Measurements from ENCODE around the gene TAF6L. TPM values are rescaled to one million over a fixed set of nuclear protein-coding genes. Genes with fewer than 3 reads are reported as not detected.

TAF6L gene
- total RNA-seq, 1 experiment from 2014 or later: 37.7 TPM

DNA sequence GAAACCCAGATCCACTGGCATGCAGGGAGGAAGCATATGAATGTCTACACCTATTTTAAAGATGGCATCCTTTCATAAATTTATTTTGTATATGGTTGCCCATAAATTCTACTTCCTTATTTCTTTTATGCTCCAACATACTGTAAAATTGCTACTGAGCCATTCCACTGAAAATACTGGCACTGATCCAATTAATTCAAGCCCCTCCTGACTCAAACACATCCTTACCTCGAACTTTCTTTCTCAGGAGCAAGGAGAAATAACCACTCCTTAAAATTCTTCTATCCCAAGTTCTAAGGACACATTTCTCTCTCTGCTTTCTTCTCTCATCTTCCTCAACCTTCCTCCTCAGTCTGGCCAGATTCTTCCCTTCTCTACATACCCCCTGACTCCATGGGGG is 39.6 kb downstream of the TAF6L start:
- Histone ChIP-seq H3K4ac (ENCODE audit: low read depth, low read length) (no peak overlapping the region), H2BK120ac (ENCODE audit: low read depth, low read length, poor library complexity, severe bottlenecking) (no peak overlapping the region), H3K14ac (ENCODE audit: insufficient read depth, low read length) (no peak overlapping the region), H3K18ac (ENCODE audit: insufficient read length, low read depth, low read length) (no peak overlapping the region), H3K9ac (ENCODE audit: extremely low read depth, insufficient read length, low read length) (no peak overlapping the region), H4K91ac (ENCODE audit: insufficient read length, low read depth, low read length) (no peak overlapping the region), H3K9me3 (ENCODE audit: control insufficient read depth, low read depth, low read length) (no peaks in the 10 kb centered on the region), H2AFZ (ENCODE audit: low read length) (no peak overlapping the region), H4K5ac (ENCODE audit: insufficient read length, low read depth, low read length) (no peak overlapping the region), H2BK12ac (ENCODE audit: insufficient read length, low read depth, low read length) (no peak overlapping the region), H3K23ac (ENCODE audit: insufficient read length, low read depth, low read length) (no peak overlapping the region), H3K4me2 (ENCODE audit: insufficient read depth, insufficient read length, low read length) (no peak overlapping the region), H3K79me2 (ENCODE audit: insufficient read depth, low read length) (no peaks in the 10 kb centered on the region), H2BK20ac (ENCODE audit: low read depth, low read length, poor library complexity, severe bottlenecking) (no peak overlapping the region), H4K20me1 (ENCODE audit: control insufficient read depth, insufficient read depth, insufficient read length) (no peaks in the 10 kb centered on the region), H2AK5ac (ENCODE audit: insufficient read length, low read length) (no peak overlapping the region), H3K4me1 (ENCODE audit: insufficient read depth, low read length) (no peaks in the 10 kb centered on the region), H4K8ac (replicated peaks; ENCODE audit: insufficient read length, low read depth, low read length) (no peak overlapping the region), H2BK5ac (ENCODE audit: insufficient read length, low read length) (no peak overlapping the region), H3K27me3 (ENCODE audit: insufficient read depth, low read length) (no peaks in the 10 kb centered on the region), H3K27ac (ENCODE audit: insufficient read length, low read depth, low read length) (no peak overlapping the region), H3K79me1 (ENCODE audit: insufficient read depth, low read depth, low read length, poor library complexity, severe bottlenecking) (no peaks in the 10 kb centered on the region), H3T11ph (ENCODE audit: low read length) (no peak overlapping the region), H3K23me2 (ENCODE audit: insufficient read length, low read depth, low read length, poor library complexity, severe bottlenecking) (peaks cover under 1% of the 10 kb centered on the region), H2BK15ac (ENCODE audit: low read depth, low read length) (no peak overlapping the region), H3K56ac (ENCODE audit: insufficient read length, low read depth, low read length) (no peak overlapping the region)
- WGBS (ENCODE audit: extremely low coverage, insufficient read length, low lambda C conversion rate): no CpG with 5 or more reads among the region's 1 CpG
- H3K4me1 Mint-ChIP-seq: peaks cover 9% of the 10 kb centered on the region in 2 experiments
- no peak overlapping the region for H3K4me3 Mint-ChIP-seq
- H3K36me3 Mint-ChIP-seq (ENCODE audit: insufficient read depth in 1 of 3, low read depth in 3 of 3): peaks cover 0 to 5% (median under 1%) of the 10 kb centered on the region in 3 experiments; a peak in 3 of 7 replicates
- TF ChIP-seq, protein P1, sequence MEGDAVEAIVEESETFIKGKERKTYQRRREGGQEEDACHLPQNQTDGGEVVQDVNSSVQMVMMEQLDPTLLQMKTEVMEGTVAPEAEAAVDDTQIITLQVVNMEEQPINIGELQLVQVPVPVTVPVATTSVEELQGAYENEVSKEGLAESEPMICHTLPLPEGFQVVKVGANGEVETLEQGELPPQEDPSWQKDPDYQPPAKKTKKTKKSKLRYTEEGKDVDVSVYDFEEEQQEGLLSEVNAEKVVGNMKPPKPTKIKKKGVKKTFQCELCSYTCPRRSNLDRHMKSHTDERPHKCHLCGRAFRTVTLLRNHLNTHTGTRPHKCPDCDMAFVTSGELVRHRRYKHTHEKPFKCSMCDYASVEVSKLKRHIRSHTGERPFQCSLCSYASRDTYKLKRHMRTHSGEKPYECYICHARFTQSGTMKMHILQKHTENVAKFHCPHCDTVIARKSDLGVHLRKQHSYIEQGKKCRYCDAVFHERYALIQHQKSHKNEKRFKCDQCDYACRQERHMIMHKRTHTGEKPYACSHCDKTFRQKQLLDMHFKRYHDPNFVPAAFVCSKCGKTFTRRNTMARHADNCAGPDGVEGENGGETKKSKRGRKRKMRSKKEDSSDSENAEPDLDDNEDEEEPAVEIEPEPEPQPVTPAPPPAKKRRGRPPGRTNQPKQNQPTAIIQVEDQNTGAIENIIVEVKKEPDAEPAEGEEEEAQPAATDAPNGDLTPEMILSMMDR (conservative IDR thresholded peaks at IDR 0.05): no peak
- DNase-seq: no peak
- no peaks in the 10 kb centered on the region for H3K9me3 Mint-ChIP-seq
- H3K27me3 Mint-ChIP-seq (ENCODE audit: low read depth): no peaks in the 10 kb centered on the region
- peak overlapping the region in 1 of 3 experiments; percentile 29; a peak in 3 of 7 replicates for H3K27ac Mint-ChIP-seq
